Measurements from ENCODE around the gene SLC1A7. TPM values are rescaled to one million over a fixed set of nuclear protein-coding genes. Genes with fewer than 3 reads are reported as not detected.

Gene SLC1A7
- total and polyA plus RNA-seq, 5 experiments from 2014 or later: not detected

DNA sequence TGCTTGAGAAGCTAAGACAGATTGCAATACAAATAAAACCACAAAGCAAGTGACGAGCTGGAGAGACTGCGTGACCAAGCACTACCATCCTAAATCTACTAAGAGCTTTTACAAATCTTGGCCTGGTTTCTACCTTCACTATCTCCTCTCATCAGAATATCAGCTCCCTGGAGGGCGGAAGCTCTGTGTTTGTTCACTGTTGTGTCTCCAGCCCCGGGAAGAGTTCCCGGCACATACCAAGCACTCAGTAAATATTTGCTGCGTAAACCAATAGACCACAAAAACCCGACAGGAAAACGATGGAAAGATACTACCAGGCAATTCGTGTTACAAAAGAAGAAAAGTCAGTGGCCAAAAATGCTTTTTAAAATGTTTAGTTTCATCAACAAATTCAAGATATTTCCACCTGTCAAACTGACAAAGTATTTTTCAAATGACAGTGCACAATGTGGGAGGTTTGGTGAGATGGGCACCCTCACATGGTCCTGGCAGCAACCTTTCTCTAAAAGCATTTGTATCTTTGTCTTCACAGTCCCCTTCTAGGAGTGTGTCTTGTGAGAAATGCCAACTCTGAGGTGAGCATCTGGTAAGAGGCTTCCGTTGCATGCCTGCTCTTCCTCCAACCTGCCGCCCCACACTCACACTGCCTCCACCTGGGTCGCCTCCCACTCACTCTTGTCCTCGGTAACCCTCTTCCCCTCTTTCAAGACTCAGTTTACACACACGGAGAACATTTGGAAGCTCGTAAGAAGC lies 34.7 kb downstream of the SLC1A7 start:
- Mint-ChIP-seq H3K4me1 (peaks cover 9 to 21% (median 15%) of the 10 kb centered on the region in 4 donors), H3K9me3 (no peaks in the 10 kb centered on the region), H3K27me3 (peaks cover 2 to 16% (median 3%) of the 10 kb centered on the region in 5 donors), H3K36me3 (no peaks in the 10 kb centered on the region), H3K27ac (peak overlapping the region in 5 of 10 donors; percentile 11 to 83 (median 43)), H3K4me3 (peak overlapping the region in 6 of 10 donors; percentile 5 to 53 (median 16))
- ATAC-seq (peak in 1 of 2 donors; percentile 27), DNase-seq (no peak)
- POLR2A ChIA-PET: no interaction called here

DNA sequence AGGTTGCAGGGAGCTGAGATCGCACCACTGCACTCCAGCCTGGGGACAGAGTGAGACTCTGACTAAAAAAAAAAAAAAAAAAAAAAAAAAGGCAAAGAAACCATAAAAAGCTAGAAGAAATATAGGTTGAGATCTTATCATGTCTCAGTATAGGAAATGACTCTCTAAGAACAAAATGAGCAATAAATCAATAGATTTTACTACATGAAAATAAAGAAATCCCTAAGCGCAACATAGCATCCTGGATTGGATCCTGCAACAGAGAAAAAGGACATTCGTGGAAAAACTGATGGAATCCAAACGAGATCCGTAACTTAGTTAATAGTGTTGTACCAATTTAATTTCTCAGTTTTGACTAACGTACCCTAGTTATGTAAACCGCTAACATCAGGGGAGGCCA lies 35.3 kb downstream of the SLC1A7 start:
- DNase-seq (no peak), ATAC-seq (no peak)
- Mint-ChIP-seq H3K36me3 (no peaks in the 10 kb centered on the region), H3K27ac (no peak overlapping the region), H3K9me3 (no peaks in the 10 kb centered on the region), H3K4me3 (no peak overlapping the region), H3K27me3 (peaks cover 2 to 16% (median 4%) of the 10 kb centered on the region in 5 donors), H3K4me1 (peaks cover 9 to 21% (median 15%) of the 10 kb centered on the region in 4 donors)
- POLR2A ChIA-PET: no interaction called here

DNA sequence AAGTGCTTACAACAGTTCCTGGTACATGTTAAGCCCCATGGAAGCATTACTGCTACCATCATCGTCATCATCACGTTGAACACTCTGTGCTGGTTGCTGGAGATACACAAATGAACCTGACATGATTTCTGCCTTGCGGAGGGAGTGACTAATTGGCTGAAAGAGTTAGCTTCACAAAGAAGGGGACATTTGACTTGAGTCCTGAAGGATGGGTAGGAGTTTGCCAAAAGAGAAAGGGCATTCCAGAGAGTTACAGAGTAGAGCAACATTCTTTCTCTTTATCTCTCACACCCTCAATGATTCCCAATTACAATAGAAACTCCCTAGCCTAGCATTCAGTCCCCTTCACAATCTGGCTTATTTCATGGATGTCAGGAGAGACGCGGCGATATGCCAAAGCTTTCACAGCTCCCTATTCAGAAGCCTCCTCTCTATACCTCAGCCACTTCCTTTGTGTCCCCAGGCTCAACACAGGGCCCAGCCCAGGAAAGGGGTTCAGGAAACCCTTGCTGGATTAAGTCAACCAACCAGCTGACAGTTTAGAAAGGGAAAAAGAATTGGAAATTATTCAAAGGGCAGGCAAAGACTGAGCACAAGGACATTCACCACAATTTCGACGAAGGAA lies 38.0 kb downstream of the SLC1A7 start:
- H3K36me3 Mint-ChIP-seq: no peaks in the 10 kb centered on the region
- DNase-seq (no peak), ATAC-seq (no peak)
- no peak overlapping the region for H3K27ac Mint-ChIP-seq
- H3K9me3 Mint-ChIP-seq: no peaks in the 10 kb centered on the region
- H3K4me1 Mint-ChIP-seq: peaks cover 4 to 12% (median 12%) of the 10 kb centered on the region in 4 donors
- peaks cover 1 to 12% (median 3%) of the 10 kb centered on the region in 5 donors for H3K27me3 Mint-ChIP-seq
- no peak overlapping the region for H3K4me3 Mint-ChIP-seq
- POLR2A ChIA-PET: no interaction called here

DNA sequence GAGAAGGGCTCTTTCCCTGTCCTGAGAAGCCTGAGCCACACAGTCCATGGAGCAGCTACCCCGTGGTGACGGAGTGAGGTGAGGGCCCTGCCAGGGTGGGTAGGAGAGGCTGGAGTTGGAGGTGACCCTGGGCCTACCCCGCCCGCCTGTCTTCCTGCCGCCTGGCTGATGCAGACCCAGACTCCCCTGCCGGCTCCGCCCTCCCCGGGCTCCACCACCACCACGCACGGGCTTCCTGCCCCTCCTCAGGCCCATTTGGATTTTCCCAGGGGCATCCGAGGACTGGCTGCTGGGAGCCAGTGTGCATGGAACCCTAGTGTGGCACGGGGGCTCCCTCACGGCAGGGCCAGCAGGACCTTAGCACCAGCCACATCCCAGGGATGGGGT lies 47.9 kb downstream of the SLC1A7 start:
- Mint-ChIP-seq H3K27me3 (peaks cover 0 to 3% (median 0%) of the 10 kb centered on the region in 5 donors), H3K27ac (peak overlapping the region in 1 of 10 donors; percentile 37), H3K9me3 (no peaks in the 10 kb centered on the region), H3K4me1 (peaks cover 0 to 3% (median 0%) of the 10 kb centered on the region in 4 donors), H3K4me3 (no peak overlapping the region), H3K36me3 (no peaks in the 10 kb centered on the region)
- ATAC-seq: no peak
- no peak for DNase-seq
- POLR2A ChIA-PET: no interaction called here

DNA sequence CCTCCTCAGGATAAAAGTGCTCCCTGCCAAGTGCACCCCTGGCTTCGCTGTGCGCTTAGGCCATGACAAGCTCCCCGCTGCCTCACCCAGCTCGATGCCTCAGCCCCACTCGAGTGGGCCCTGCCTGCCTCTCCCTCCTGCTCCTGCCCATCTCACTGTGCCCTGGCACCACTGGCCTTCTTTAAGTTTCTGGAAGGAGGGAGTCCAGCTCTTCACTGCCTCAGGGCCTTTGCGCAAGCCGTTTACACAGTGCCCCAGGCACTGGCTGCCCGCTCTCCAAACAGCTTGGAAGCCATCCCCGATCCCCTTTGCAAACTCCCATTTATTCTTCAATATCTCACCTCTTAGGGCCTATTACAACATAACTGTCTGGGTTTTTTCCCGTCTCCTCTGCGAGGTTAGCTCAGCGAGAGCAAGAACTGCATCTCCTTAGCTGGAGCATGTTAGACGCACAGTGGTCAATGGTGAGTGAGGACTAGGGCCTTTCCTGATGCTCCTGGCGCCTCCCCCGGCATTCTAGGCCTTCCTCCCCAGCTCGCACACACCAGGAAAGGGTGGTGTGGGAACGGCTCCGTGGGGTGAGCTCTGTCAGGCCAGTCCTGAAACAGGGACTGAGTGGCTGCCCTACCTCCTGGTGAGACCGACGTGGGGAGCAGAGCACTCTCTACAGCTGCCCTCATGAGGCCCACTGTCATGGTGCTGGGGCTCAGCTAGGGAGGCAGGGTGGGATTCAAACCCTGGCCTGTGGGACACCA lies 48.5 kb downstream of the SLC1A7 start:
- DNase-seq: no peak
- no peaks in the 10 kb centered on the region for H3K9me3 Mint-ChIP-seq
- H3K36me3 Mint-ChIP-seq: no peaks in the 10 kb centered on the region
- peak overlapping the region in 1 of 10 donors; percentile 37 for H3K27ac Mint-ChIP-seq
- peaks cover 0 to 3% (median 0%) of the 10 kb centered on the region in 5 donors for H3K27me3 Mint-ChIP-seq
- no peak overlapping the region for H3K4me3 Mint-ChIP-seq
- ATAC-seq: no peak
- H3K4me1 Mint-ChIP-seq: peaks cover 0 to 3% (median 0%) of the 10 kb centered on the region in 4 donors
- POLR2A ChIA-PET: no interaction called here

DNA sequence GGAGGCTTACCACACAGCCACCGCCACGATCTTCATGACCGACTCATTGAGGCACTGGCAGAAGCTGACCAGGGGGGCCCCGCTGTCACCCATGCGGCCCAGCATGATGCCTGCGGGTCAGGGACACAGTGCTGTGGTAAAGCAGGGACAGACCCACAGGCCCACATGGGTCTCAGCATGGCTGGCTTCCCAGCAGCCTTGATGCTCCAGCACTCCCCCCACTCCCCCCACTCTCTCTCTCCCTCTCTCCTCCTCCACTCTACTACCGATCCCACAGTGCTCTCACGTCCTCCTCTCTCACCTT lies 49.0 kb downstream of the SLC1A7 start:
- no peak for ATAC-seq
- Mint-ChIP-seq H3K9me3 (no peaks in the 10 kb centered on the region), H3K27ac (no peak overlapping the region)

DNA sequence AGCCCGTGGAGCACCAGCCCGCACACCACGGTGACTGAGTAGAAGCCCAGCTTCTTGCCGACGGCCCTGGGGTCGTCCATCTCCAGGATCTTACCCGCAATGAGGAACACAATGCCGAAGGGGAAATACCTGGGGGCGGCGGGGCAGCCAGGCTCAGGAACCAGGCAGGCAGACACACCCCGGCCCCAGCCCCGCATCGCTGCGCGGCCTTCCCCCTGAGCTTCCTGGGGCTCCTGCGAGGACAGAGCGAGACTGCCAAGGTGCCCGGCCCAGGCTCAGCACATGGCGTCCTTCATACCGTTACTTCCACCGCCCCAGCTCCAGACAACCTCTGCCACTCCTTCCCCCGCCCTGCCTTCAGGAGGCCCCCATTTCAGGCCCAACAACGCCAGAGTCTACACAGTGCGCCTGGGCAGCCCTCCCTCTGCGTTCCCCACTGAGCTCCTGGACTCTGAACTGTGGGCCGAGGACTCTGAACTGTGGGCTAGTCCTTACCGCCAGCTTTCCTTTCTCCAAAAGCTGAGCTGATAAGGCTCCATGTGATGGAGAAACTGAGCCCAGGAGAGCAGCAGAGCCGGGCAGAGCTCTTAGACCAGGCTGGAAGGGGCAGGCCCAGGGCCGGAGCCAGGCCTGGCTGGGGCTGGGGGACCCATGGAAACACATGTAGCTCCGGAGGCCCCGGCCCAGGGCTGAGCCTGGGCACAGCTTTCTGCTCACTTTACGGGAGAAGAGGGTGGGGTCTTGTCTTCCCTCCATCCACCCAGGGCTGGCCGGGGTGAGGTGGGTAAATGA lies 49.6 kb downstream of the SLC1A7 start:
- Mint-ChIP-seq H3K36me3 (no peaks in the 10 kb centered on the region), H3K27me3 (peaks cover 0 to 3% (median 0%) of the 10 kb centered on the region in 5 donors), H3K27ac (no peak overlapping the region), H3K4me3 (no peak overlapping the region), H3K4me1 (peaks cover 0 to 3% (median 0%) of the 10 kb centered on the region in 4 donors), H3K9me3 (no peaks in the 10 kb centered on the region)
- ATAC-seq (no peak), DNase-seq (no peak)
- POLR2A ChIA-PET: no interaction called here

More for the DNA sequence above, 49.0 kb downstream of the SLC1A7 start:
- H3K4me1 Mint-ChIP-seq: peaks cover 0 to 3% (median 0%) of the 10 kb centered on the region in 4 donors
- no peak overlapping the region for H3K4me3 Mint-ChIP-seq
- no peak for DNase-seq
- H3K36me3 Mint-ChIP-seq: no peaks in the 10 kb centered on the region
- POLR2A ChIA-PET: no interaction called here
- H3K27me3 Mint-ChIP-seq: peaks cover 0 to 3% (median 0%) of the 10 kb centered on the region in 5 donors

DNA sequence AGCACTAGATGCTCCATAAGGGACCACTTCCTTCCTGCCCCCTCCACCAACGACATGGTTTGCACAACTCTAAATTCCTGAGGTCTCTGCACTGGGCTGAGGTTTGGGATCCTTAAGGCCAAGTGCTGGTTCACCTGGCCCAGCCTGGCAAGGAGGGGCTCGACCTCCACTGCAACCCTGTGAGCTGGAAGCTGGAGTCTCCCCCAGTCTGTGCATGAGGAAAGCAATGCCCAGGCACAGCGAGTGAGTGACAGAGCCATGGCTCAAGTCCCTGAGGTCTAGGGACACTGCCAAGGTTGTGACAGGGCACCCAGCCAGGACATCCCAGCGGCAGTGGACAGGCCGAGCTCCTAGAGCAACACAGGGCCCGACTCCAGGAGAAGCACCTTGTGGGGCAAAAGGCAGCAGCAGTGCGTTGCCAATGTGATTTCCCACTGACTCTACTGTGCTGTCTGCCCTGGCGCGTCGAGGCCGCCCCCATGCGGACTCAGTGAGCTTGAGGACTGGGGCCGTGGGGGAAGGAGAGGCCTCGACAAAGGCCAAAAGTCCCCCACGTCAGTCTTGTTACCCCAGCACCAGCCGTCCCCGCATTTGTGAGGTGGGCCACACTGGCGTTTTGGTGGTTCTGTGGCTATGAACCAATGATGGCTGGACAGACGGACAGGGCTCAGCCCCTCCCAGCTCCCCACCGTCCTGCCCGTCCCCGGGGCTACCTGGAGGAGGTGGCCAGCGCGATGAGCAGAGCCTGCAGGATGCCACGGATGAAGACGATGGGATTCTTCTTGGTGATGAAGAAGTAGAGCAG lies 50.4 kb downstream of the SLC1A7 start:
- Mint-ChIP-seq H3K36me3 (no peaks in the 10 kb centered on the region), H3K4me1 (peaks cover 0 to 3% (median 0%) of the 10 kb centered on the region in 4 donors), H3K27me3 (peaks cover 0 to 3% (median 0%) of the 10 kb centered on the region in 5 donors), H3K27ac (peak overlapping the region in 1 of 10 donors; percentile 31), H3K4me3 (no peak overlapping the region), H3K9me3 (no peaks in the 10 kb centered on the region)
- no peak for DNase-seq
- POLR2A ChIA-PET: no interaction called here
- no peak for ATAC-seq

DNA sequence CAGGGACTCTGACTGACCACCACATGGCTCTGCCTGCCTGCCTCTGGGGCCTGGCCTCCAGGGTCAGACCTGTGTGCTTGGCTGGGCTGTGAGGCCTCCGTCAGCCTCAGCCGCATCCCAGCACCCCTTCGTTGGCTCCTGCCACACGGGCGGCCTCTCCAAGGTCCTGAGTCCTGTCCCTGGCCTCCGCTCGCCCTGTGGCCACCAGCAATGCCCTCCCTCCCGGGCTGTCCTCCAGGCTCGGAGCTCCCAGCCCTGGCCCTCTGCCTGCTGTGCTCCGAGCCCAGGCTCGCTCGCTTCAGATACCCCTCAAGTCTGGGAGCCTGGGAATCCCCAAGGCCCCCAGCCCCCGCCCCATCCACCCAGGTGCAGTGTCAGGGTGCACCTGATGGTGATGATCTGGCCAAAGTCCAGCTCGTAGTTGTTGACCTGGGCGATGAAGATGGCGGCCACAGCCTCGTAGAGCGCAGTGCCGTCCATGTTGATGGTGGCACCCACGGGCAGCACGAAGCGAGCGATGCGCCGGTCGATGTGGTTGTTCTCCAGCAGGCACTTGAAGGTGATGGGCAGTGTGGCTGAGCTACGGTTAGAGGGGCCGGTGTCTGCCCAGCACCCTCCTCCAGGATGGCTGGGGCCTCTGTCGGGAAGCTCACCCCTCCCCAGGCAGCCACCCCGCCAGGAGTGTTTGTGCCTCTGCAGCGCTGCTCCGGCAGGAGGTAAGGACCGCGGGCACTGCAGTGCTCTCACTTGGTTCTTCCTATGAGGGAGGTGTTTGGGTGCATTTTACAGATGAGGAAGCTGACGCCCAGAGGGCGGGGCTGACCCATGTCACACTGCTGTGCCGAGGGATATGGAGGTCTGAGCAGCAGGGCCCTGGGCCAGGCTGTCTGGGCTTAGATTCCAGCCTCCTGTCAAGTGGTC lies 52.0 kb downstream of the SLC1A7 start:
- POLR2A ChIA-PET: no interaction called here
- H3K27me3 Mint-ChIP-seq: peaks cover 0 to 3% (median 0%) of the 10 kb centered on the region in 5 donors
- no peak overlapping the region for H3K27ac Mint-ChIP-seq
- no peaks in the 10 kb centered on the region for H3K9me3 Mint-ChIP-seq
- ATAC-seq (no peak), DNase-seq (no peak)
- peaks cover 0 to 3% (median 0%) of the 10 kb centered on the region in 4 donors for H3K4me1 Mint-ChIP-seq
- no peak overlapping the region for H3K4me3 Mint-ChIP-seq
- no peaks in the 10 kb centered on the region for H3K36me3 Mint-ChIP-seq

DNA sequence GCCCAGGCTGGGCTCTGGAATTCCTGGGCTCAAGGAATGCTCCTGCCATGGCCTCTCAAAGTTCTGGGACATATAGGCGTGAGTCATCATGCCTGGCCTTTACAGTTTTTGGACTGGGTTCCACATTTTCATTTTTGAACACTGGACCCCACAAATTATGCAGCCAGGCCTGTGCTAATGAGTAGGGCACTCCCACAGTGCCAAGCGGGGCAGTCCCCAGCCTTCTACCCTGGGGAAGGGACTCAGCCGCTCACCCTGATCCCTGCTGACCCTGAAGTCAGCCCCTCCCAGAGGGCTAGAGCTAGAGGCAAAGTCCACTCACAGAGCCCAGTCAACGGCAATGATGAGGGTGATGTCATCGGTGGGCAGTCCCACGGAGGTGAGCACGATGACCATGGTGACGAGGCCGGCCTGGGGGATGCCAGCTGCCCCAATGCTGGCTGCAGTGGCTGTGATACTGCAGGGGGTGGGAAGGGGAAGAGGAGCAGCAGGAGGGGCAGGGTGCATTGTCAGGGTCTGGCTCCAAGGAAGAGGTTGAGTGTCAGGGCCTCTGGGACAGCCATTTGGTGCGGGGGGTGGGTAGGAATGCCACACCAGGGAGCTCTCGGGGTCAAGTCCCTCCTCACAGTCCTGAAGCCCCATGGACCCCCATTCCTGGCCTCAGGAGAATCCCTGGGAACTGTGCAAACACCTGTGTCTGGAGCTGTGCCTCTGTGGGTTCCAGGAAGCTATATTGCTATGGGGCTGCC lies 52.8 kb downstream of the SLC1A7 start:
- no peak overlapping the region for H3K4me3 Mint-ChIP-seq
- DNase-seq: no peak
- no peaks in the 10 kb centered on the region for H3K36me3 Mint-ChIP-seq
- no peak overlapping the region for H3K27ac Mint-ChIP-seq
- peaks cover 0 to 3% (median under 1%) of the 10 kb centered on the region in 4 donors for H3K4me1 Mint-ChIP-seq
- peaks cover 0 to 3% (median 0%) of the 10 kb centered on the region in 5 donors for H3K27me3 Mint-ChIP-seq
- no peak for ATAC-seq
- no peaks in the 10 kb centered on the region for H3K9me3 Mint-ChIP-seq
- POLR2A ChIA-PET: no interaction called here

Measured in naive thymus-derived CD8-positive, alpha-beta T cell (primary cell).